NCI-H2196 treated with DMSO at 0.1 percent for 48 hours (cell line): ENCODE measurements around the gene TWF2.

Source experiments
- DNase-seq: peaks from one replicate; lab custom pipeline; 2025; ENCODE audit not compliant: unreplicated experiment; lab: John Stamatoyannopoulos, UW

Gene TWF2

GRCh38 chr3:52238193-52238760 lies 681 bp downstream of the TWF2 start:
- no peak for DNase-seq

GRCh38 chr3:52237657-52238172 lies 1.2 kb downstream of the TWF2 start:
- DNase-seq, result peak; percentile 72

GRCh38 chr3:52237006-52237656 lies 1.8 kb downstream of the TWF2 start:
- no peak for DNase-seq

- no peak for DNase-seq
Observed at GRCh38 chr3:52236424-52236886, 2.5 kb downstream of the TWF2 start.

GRCh38 chr3:52234516-52235447 lies 4.2 kb downstream of the TWF2 start:
- DNase-seq, result no peak

DNA sequence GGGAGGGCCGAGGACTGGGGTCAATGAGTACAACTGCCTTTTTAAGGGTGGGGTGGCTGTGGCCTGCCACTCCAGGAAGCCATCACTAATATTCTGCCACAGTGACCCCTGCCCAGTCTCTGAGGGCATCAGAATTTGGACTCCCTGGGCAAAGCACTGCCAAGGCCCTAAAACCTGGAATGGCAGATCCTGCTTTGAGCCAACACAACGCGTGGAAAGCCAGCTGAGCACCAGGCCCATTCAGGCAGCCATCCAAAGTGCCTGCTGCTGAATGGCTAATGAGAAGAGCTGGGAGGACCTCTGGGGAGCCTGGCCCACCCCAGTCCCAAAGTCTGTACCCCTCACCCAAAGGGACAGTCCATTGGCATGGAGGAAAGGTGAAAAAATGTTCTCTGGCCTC lies 5.0 kb downstream of the TWF2 start:
- no peak for DNase-seq

GRCh38 chr3:52233108-52233591 lies 5.8 kb downstream of the TWF2 start:
- no peak for DNase-seq

DNA sequence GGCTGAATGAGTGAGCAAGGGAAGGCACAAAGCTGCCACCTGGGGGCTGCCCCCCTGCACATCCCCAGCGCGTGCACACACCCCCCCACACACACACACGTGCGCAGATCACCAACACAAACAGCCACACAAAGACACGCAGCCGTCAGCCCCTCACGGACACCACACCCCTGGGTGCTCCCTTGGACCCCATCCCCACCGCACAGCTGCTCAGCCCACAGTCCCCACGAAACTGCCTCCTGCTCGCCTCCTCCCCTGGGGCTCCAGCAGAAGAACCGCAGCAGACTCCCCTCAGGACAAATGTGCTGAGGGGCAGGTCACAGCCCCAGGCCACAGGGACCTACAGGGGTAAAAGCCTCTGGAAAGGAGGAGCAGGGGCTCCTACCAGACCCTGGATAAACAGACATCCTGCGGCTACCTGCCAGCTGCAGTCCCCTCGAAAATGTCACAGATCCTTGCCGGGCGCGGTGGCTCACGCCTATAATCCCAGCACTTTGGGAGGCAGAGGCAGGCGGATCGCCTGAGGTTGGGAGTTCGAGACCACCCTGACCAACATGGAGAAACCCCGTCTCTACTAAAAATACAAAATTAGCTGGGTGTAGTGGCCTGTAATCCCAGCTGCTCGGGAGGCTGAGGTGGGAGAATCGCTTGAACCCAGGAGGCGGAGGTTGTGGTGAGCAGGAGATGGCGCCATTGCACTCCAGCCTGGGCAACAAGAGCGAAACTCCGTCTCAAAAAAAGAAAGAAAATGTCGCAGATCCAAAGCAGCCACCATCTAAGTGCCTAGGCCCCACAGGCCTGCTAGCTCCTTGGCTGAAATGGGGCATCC lies 6.5 kb downstream of the TWF2 start:
- DNase-seq, result no peak

- no peak for DNase-seq
Observed at GRCh38 chr3:52231502-52232278, 7.3 kb downstream of the TWF2 start.

- DNase-seq, result no peak
Observed at GRCh38 chr3:52230889-52231499, 8.0 kb downstream of the TWF2 start.

DNA sequence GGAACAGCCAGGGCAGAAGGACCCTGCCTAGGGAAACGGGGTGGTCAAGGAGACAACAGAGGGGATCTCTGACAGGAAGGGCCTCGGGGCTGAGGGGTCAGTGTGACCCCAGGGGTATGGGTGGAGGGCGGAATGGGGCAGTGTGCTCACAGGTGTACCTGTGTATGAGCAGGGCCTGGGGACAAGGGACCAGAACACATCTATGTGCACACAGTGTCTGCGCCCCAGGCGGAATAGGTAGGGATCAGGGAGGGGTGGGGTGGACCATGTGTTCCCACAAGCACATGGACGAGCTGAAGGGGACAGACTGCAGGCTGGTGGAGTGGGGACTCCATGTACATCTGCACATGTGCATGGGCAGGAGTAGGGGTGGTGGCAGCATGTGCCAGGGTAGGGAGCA lies 8.5 kb downstream of the TWF2 start:
- DNase-seq, result no peak

DNA sequence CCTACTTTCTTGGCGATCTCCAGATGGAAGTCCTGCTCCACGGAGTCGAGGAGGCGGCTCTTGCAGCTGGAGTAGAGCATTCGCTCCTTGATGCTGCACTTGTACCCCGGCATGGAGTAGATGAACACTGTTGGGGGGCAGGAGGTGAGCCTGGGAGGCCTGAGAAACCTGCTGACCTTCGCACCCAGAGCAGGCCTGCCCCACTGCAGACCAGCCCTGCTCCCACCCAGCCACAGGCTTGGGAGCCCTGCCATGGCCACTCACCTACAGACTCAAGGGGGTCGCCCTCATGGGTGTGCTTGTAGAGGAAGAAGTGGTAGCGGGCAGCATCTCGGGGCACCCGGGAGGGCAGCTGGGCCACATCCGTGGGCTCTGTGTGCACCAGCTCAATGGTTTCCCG lies 9.3 kb downstream of the TWF2 start:
- no peak for DNase-seq

GRCh38 chr3:52228751-52229291 lies 10.1 kb downstream of the TWF2 start:
- no peak for DNase-seq

DNA sequence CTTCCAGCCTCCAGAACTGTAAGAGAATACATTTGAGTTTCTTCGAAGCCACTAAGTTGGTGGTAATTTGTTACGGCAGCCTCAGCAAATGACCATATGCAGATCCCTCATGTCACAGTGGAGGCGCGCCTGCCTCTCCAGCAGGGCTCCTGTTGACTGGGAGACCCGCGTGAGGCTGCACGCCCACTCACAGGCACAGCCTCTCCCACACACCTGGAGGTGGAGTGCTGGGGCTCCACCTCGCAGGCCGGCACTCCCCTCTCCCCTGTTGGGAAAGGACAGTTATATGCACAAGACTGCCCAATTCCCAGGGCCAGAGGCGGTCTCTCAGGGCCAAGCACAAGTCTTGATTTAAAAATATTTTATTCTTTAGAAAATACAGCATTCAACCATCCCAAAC lies 10.7 kb downstream of the TWF2 start:
- DNase-seq, result no peak

DNA sequence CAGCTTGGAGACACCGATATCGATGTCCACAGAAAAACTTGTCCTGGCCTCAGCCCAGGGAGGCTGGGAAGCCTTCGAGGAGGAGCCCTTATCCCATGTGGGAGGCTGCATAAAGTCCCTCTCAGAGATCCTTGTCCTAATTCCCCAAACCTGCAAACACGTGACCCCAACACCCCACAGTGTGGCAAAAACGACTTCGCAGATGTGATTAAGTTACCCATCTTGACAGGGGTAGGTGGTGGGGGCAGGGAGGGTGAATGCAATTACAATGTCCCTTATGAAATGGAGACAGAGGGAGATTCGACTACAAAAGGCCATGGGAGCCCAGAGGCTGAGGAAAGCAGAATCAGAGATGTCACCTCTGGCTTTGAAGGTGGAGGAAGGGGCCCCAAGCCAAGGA lies 11.2 kb downstream of the TWF2 start:
- no peak for DNase-seq

GRCh38 chr3:52227117-52227516 lies 11.8 kb downstream of the TWF2 start:
- no peak for DNase-seq

- DNase-seq, result no peak
Observed at GRCh38 chr3:52226229-52226817, 12.6 kb downstream of the TWF2 start.

DNA sequence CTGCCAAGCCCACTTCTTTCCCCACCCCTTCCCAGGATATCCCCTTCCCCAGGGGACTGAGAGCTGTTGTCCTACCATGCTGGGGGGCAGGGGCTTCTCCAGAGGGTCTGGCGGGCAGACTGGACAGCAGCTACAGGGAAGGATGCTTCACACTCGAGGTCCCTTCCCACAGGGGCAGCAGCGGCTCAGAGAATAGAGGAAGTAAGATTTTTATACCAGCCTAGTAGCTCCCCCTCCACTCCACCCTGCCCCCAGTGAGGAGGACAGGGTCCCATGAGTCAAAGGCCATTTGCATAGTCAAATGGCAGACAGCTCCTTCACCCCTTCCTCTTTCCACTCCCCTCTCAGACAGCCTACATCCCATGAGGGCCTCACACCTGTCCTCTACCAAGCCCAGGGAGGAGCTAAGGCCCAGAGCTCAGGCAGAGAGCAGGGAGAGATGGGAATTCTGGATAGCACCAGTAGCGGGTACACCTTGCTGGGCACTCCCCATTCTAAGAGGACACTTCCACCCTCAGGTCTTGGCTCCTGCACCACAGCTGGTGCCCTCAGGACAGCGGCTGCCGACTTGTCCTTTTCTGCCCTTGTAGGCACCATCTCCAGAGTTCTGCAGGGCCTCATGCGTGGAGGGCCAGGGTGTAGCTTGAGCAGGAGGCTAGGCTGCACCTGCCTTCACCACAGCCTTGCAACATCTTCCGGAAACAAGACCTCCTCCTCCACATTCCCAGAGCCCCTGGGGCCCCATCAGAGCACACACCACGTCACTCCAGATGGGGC lies 13.3 kb downstream of the TWF2 start, which contains the start of gene TLR9:
Gene TLR9 (minus strand): TSS at position 194 of the 777 bp plus-strand sequence. CDS start 116 bp downstream, at position 78.
- DNase-seq, result no peak
